SH-SY5Y (cell line): Measurements from ENCODE around the gene SLAIN1.

Source experiments
- GATA2 ChIP-seq: IDR thresholded peaks from 2 replicates; pipeline ENCODE4 v1.6.1; 2011; ENCODE audit warnings: mild to moderate bottlenecking, low read depth, low read length
- GATA3 ChIP-seq: IDR thresholded peaks from 2 replicates; pipeline ENCODE4 v1.6.1; 2011; ENCODE audit warnings: low read depth, mild to moderate bottlenecking, low read length, moderate library complexity

SLAIN1 gene

GRCh38 chr13:77774181-77774580 is 76.7 kb downstream of the SLAIN1 start:
- TF ChIP-seq GATA2 (no peak), GATA3 (no peak)

GRCh38 chr13:77776704-77777103 is 79.2 kb downstream of the SLAIN1 start:
- TF ChIP-seq GATA2 (no peak), GATA3 (no peak)

- TF ChIP-seq GATA2, result no peak
- TF ChIP-seq GATA3, result no peak
Measured at GRCh38 chr13:77779552-77780272, 82.2 kb downstream of the SLAIN1 start.

DNA sequence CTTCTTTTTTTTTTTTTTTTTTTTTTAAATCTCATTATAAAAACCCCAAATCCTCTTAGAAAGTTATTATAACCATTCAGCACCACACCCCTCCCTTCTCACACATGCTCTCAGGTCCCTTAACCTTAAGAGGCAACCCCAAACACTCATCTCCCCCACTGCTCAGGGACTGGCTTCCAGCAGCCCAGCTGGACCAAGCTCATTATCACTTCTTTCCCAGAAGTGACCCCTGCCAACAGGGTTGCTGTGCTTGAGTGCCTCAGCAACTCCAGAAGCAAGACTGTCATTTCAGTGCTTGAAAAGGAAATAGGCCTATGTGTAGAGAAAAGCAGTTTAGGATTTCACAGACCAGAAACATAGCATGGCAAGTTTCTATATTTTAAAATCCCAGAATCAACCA is 84.3 kb downstream of the SLAIN1 start:
- TF ChIP-seq GATA3 (no peak), GATA2 (no peak)

- TF ChIP-seq GATA3 (no peak), GATA2 (no peak)
Measured at GRCh38 chr13:77784515-77784914, 87.0 kb downstream of the SLAIN1 start.

DNA sequence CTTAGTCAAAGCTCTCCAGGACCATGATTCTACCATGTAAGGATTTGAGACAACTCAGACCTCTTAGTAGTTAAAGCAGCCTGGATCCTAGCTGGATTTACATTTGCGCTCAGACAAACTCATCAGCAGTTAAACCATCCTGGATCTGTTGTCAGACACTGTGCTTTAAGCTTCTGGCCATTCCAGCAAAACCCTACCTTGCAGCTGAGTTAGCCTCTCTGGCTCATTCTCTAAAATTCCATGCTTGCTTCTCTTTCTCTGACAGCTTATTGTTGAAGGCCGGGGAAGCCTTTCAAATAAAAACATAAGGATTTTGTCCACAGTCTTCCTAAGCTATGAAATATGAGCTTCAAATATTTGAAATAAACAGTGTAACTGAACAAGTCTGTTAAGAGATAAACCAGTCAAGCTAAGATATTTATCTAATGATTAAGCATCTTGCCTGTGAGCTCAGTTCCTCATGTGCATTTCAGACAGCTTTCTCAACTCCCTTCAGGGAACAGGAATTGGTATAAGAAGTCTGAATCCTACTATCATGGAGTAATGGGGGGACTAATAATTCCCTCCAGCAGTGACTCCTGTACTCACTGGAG is 89.3 kb downstream of the SLAIN1 start:
- TF ChIP-seq GATA3 (no peak), GATA2 (no peak)

DNA sequence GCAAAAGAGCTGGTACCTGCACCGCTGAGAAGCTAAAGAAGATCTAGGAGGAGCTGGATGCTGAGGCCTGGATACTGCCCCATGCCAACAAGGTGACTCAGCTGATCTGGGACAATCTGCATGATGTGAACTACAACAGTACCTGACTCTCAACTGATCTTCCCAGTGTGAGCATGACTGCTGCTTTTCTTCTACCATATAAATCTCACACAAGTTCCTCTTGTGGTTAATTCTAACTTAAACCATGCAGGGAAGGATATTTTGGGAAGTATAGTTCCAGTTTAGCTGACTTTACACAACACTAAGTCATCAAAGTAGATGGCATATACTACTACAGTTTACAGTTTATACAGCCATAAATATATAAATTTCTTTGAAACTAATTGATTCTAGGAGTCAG is 91.9 kb downstream of the SLAIN1 start:
- no peak for TF ChIP-seq GATA2
- TF ChIP-seq GATA3, result no peak

DNA sequence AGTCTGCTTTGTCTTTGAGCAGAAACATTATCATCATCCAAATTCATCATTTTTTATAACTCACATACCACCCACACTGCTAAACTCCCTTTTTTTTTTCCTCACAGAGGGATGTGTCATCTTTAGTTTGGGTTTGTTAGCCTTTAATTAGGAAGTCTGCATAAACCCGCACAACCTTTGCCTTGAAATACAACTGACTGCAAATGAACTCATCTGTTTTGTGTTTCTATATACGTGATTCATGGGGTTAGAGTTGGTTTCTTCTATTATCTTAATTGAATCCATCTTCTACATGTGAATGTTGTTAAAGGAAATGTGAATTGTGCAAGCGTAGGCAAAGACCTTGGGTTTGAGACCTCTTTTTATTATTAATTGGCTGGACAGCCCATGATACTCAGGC is 102.7 kb downstream of the SLAIN1 start:
- TF ChIP-seq GATA3, result no peak
- TF ChIP-seq GATA2, result no peak

- TF ChIP-seq GATA2, result no peak
Measured at GRCh38 chr13:77806518-77806917, 109.0 kb downstream of the SLAIN1 start.

- TF ChIP-seq GATA2 (no peak), GATA3 (no peak)
Measured at GRCh38 chr13:77807431-77808135, 110.1 kb downstream of the SLAIN1 start.

GRCh38 chr13:77810430-77810829 is 112.9 kb downstream of the SLAIN1 start:
- no peak for TF ChIP-seq GATA2
- TF ChIP-seq GATA3, result 0 out of 2 replicates have a peak, but pooled peaks have one; percentile 17

- TF ChIP-seq GATA3 (0 out of 2 replicates have a peak, but pooled peaks have one; percentile 17), GATA2 (peak; percentile 63; the same call in 1 of the 2 replicates)
Measured at GRCh38 chr13:77810878-77811277, 113.4 kb downstream of the SLAIN1 start.

- TF ChIP-seq GATA2, result no peak
- no peak for TF ChIP-seq GATA3
Measured at GRCh38 chr13:77811381-77811780, 113.9 kb downstream of the SLAIN1 start.

- TF ChIP-seq GATA3 (no peak), GATA2 (no peak)
Measured at GRCh38 chr13:77811981-77812380, 114.5 kb downstream of the SLAIN1 start.
